ENCODE data around the gene CFL1.
"Not testable (repeated sequence)": the region's sequence is repeated elsewhere in the genome, so short reads cannot be mapped to it uniquely, and the experiment has no call there.

Gene CFL1

DNA sequence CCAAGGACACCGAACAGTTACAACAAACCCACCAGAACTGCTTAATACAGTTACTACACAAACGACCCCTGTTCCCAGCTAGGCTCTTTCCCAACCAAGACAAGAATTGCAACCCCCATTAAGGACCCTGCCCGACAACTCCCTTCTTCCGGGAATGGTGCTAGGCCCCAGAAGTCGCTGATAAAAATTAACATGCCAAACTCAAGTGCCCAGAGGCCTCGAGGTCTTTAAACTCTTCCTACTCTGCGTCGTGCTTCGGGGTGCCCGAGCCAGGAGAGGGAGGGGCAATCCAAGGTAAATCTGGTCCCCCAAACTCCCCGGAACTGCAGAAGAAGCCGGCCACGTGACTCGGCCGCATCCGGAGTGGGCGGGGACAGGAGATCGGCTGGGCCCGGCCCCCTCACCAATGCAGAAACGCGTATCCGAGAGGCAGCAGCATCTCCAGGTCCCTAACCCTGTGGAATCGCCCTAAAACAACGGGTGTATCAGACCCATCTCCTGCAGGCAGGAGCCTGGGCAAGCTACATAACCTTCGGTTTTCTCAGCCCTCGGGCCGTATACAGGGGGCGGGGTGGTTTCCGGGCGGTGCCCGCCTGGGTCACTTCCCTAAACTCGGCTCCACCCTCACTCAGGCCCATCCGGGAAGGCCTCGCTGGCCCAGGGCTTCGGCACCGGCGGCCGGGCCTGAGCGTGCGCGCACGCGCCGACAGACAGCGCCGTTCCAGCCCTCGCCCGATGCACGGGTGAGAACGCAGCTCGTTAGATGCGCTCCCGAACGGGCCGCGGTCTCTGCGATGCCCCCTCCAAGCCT, 1.1 kb downstream of the CFL1 start:
- peak; percentile 73 to 84 (median 80) for DNase-seq

DNA sequence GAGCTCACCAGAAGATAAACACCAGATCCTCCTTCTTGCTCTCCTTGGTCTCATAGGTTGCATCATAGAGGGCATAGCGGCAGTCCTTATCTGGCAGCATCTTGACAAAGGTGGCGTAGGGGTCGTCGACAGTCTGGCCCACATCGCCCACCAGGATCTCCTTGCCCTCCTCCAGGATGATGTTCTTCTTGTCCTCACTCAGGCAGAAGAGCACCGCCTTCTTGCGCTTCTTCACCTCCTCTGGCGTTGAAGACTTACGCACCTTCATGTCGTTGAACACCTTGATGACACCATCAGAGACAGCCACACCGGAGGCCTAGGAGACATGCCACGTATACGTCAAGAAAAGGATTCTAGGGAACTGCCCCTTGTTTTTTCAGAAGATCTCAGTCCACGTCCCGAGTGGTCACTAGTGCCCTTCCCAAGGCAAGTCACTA, 2.0 kb downstream of the CFL1 start:
- no peak for DNase-seq

DNA sequence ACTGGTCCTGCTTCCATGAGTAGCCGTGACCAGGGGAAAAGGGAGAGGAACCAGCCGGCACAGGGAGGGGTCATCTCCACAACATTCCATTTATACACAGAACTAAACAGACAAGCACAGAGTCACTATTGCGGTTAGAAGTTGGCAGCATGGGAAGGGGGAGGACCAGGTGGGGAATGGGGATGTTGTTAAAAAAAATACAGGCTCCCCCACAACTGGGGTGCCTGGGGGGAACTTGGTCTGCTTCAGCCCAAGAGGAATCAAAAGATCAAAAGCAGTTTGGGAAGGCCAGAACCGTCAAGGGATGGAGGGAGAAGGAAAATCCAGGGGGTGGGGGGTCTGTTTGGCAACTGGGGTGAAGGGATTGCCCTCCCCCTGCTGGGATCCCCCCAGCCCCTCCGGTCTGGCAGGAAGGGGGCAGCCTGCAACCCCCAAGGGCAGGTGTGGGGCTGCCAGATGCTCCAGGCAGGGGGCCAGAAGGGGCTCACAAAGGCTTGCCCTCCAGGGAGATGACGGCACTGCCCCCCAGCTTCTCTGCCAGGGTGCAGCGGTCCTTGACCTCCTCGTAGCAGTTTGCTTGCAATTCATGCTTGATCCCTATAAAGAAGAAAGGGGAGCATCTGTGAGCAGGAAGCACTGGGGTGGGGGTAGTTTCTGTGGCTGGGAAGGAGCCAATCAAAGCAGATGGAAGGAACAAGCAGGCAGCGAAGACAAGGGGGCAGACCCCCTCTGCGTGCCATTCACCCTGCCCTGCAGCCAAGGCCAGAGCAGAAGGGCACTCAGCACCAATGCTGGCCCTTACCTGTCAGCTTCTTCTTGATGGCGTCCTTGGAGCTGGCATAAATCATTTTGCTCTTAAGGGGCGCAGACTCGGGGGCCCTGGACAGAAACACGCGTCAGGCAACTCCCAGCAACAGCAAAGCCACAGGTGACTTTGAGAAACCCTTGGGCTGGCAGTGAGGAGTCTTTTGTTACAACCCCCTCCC, 2.8 kb downstream of the CFL1 start:
- DNase-seq: no peak

GRCh38 chr11:65854161-65854592, 3.8 kb downstream of the CFL1 start:
- DNase-seq: no peak

GRCh38 chr11:65853246-65853979, 4.6 kb downstream of the CFL1 start:
- DNase-seq: no peak

DNA sequence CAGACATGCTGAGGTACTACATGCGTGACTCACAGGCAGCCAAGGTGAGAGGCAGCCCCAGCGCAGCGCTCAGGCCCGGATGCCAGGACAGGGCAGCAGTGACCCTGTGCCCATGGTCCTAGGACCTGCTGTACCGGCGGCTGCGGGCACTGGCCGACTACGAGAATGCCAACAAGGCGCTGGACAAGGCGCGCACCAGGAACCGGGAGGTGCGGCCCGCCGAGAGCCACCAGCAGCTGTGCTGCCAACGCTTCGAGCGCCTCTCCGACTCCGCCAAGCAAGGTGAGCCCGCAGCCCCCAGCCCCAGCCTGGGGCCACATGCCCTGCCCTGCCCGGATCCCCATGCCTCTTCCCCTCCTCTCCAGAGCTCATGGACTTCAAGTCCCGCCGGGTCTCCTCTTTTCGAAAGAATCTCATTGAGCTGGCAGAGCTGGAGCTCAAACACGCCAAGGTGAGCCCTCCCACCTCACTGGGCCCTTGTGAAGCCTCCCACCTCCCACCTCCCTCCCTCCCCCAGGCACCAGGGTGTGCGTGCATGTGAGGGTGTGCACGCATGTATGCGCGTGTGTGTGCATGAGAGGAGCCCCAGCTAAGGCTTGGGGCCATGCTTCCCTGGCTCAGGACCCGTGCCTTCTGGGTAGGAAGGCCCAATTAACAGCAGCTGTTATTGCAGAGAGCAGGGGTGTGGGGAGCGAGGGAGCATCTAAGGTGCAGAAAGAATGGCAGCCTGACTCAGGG, 5.3 kb downstream of the CFL1 start:
- DNase-seq: no peak

GRCh38 chr11:65851811-65852507, 6.0 kb downstream of the CFL1 start:
- no peak for DNase-seq

DNA sequence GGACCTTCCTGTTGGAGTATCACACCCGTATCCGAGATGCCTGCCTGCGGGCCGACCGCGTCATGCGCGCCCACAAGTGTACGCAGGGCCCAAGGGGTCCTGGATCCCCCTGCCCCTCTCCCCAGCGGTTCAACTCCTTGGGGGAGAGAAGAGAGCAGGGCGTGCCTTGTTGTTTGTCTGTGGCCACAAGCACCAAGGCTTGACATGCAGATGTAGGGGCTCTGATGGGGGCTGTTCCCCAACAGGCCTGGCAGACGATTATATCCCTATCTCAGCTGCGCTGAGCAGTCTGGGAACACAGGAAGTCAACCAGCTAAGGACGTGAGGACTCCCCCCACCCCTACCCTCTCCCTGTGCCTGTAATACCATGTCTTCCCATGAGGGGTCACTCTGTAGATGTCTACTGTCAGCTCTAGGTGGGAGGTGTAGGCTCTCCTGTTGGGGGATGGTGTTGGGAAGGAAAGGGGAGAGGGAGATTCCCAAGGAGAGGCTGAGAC, 6.8 kb downstream of the CFL1 start:
- no peak for DNase-seq

GRCh38 chr11:65850217-65851082, 7.5 kb downstream of the CFL1 start:
- no peak for DNase-seq

- DNase-seq: no peak
These were observed 8.2 kb downstream of the CFL1 start for GRCh38 chr11:65849771-65850216.

- no peak for DNase-seq
These were observed 8.6 kb downstream of the CFL1 start for GRCh38 chr11:65849366-65849765.

DNA sequence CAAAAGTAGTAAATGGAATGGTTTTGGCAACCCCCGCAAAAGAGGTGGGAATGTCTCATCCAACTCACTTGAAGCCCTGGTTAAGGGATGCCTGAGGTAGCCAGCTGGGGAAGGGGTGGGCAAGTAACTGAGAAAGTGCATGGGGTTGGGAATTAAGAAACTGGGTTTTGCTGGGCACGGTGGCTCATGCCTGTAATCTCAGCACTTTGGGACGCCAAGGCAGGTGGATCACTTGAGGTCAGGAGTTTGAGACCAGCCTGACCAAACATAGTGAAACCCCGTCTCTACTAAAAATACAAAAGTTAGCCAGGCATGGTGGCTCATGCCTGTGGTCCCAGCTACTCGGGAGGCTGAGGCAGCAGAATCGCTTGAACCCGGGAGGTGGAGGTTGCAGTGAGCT, 9.3 kb downstream of the CFL1 start:
- DNase-seq: not testable (repeated sequence)

- DNase-seq: no peak
These were observed 10.2 kb downstream of the CFL1 start for GRCh38 chr11:65847746-65848145.

DNA sequence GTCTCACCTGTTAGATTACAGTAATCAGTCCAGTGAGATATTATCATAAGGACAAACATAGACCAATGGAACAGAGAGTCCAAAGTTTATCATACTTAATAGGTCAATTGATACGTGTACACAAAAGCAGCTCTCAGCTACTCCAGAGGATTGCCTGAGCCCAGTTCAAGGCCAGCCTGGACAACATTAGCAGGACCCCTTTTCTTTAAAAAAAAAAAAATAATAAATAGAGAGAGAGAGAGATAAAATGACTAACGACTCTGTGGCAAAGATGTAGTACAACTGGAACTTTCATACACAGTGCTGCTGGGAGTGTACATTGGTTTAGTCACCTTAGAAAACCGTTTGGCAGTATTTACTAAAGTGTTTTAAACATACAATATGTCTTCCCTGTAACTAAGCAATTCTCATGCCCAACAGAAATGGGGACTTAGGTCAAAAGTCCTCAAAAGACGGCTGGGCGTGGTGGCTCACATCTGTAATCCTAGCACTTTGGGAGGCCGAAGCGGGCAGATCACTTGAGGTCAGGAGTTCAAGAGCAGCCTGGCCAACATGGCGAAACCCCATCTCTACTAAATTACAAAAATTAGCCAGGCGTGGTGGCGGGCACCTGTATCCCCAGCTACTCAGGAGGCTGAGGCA, 13.6 kb downstream of the CFL1 start:
- no peak for DNase-seq

DNA sequence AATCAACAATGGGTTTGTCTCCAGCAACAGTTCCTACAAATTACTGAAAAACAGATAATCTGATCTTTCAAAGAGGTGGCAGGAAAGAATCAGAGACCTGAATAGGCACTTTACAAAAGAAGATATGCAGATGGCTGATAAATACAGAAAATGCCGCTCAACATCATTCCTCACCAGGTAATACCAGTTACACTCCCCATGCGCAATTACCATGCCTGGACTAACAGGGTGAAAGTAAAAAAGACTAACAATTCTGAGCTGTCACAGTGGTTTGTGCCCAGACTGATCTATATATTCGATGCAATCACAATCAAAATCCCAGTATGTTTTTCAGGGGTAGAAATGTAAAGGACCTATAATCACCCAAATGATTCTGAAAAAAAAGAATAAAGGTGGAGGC, 14.2 kb downstream of the CFL1 start:
- no peak for DNase-seq

DNA sequence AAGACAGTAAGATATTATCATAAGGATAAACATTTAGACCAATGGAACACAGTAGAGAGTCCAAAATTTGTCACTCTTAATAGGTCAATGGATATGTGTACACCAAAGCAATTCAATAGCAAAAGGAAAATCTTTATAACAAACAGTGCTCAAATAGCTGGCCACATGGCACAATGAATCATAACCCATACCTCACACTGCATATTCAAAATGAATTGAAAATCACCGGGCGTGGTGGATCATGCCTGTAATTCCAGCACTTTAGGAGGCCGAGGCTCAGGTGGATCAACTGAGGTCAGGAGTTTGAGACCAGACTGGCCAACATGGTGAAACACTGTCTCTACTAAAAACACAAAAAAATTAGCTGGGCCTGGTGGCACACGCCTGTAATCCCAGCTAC, 15.8 kb downstream of the CFL1 start:
- no peak for DNase-seq

GRCh38 chr11:65834202-65834601, 23.8 kb downstream of the CFL1 start:
- DNase-seq: no peak

- DNase-seq: peak; percentile 86 to 93 (median 93)
These were observed 24.5 kb downstream of the CFL1 start, which contains the start of gene SNX32 for GRCh38 chr11:65833297-65834030. Gene SNX32, plus strand, starts transcription at chr11:65833963. Its CDS starts 103 bp downstream, at chr11:65834066.

DNA sequence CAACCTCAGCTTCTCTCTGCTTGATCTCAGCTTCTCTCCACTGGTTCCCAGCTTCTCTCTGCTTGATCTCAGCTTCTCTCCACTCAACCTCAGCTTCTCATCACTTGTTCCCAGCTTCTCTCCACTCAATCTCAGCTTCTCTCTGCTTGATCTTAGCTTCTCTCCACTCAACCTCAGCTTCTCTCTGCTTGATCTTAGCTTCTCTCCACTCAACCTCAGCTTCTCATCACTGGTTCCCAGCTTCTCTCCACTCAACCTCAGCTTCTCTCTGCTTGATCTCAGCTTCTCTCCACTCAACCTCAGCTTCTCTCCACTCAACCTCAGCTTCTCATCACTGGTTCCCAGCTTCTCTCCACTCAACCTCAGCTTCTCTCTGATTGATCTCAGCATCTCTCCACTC, 25.7 kb downstream of the CFL1 start:
- DNase-seq: not testable (repeated sequence)
